Measurements from ENCODE around the gene EYS.

- TF ChIP-seq POLR2A (IDR thresholded peaks at IDR 0.05) (no peak), CTCF (IDR thresholded peaks at IDR 0.05) (no peak)
Observed at GRCh38 chr6:65745614-65746013, 38.6 kb upstream of the EYS start.
